Measurements from ENCODE around the gene CYB561.
A peak's percentile ranks its signal among the peaks of the same experiment; 100 is the strongest.
"Not testable (repeated sequence)": the region's sequence is repeated elsewhere in the genome, so short reads cannot be mapped to it uniquely, and the experiment has no call there.

CYB561 gene

GRCh38 chr17:63458478-63458877 is 12.4 kb upstream of the CYB561 start:
- H3K4me3 ChIP-seq (ENCODE audit: low read depth, low read length): no peak overlapping the region
- H3K36me3 ChIP-seq: no peaks in the 10 kb centered on the region
- no peaks in the 10 kb centered on the region for H3K27me3 ChIP-seq (ENCODE audit: insufficient read depth, low read depth, severe bottlenecking)
- TF ChIP-seq, protein P1, sequence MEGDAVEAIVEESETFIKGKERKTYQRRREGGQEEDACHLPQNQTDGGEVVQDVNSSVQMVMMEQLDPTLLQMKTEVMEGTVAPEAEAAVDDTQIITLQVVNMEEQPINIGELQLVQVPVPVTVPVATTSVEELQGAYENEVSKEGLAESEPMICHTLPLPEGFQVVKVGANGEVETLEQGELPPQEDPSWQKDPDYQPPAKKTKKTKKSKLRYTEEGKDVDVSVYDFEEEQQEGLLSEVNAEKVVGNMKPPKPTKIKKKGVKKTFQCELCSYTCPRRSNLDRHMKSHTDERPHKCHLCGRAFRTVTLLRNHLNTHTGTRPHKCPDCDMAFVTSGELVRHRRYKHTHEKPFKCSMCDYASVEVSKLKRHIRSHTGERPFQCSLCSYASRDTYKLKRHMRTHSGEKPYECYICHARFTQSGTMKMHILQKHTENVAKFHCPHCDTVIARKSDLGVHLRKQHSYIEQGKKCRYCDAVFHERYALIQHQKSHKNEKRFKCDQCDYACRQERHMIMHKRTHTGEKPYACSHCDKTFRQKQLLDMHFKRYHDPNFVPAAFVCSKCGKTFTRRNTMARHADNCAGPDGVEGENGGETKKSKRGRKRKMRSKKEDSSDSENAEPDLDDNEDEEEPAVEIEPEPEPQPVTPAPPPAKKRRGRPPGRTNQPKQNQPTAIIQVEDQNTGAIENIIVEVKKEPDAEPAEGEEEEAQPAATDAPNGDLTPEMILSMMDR (IDR thresholded peaks at IDR 0.05; ENCODE audit: low read depth, low read length): no peak
- peak; percentile 70 for DNase-seq
- no peaks in the 10 kb centered on the region for H3K9me3 ChIP-seq (ENCODE audit: severe bottlenecking)
- H3K27ac ChIP-seq: peak overlapping the region; percentile 44

- Histone ChIP-seq H3K4me3 (ENCODE audit: low read depth, low read length) (no peak overlapping the region), H3K27ac (no peak overlapping the region), H3K27me3 (ENCODE audit: insufficient read depth, low read depth, severe bottlenecking) (no peaks in the 10 kb centered on the region), H3K9me3 (ENCODE audit: severe bottlenecking) (no peaks in the 10 kb centered on the region), H3K36me3 (no peaks in the 10 kb centered on the region)
- TF ChIP-seq, protein P1 (IDR thresholded peaks at IDR 0.05; ENCODE audit: low read depth, low read length): no peak
- DNase-seq: no peak
Observed at GRCh38 chr17:63455417-63455816, 9.3 kb upstream of the CYB561 start.

- TF ChIP-seq, protein P1 (IDR thresholded peaks at IDR 0.05; ENCODE audit: low read depth, low read length): no peak
- H3K36me3 ChIP-seq: no peaks in the 10 kb centered on the region
- H3K9me3 ChIP-seq (ENCODE audit: severe bottlenecking): no peaks in the 10 kb centered on the region
- H3K4me3 ChIP-seq (ENCODE audit: low read depth, low read length): no peak overlapping the region
- H3K27ac ChIP-seq: no peak overlapping the region
- DNase-seq: no peak
- no peaks in the 10 kb centered on the region for H3K27me3 ChIP-seq (ENCODE audit: insufficient read depth, low read depth, severe bottlenecking)
Observed at GRCh38 chr17:63454915-63455314, 8.8 kb upstream of the CYB561 start.

DNA sequence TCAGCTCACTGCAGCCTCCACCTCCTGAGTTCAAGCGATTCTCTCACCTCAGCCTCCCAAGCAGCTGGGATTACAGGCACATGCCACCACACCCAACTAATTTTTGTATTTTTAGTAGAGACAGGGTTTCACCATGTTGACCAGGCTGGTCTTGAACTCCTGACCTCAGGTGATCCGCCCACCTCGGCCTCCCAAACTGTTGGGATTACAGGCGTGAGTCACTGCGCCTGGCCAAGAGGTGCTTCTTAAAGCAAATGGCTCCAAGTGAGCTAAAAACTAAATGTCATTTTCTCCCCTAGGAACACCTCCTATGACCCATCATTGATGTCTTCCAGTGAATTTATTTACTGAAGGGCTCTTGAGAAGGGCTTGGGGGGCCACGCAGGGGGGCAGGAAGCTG is 8.3 kb upstream of the CYB561 start:
- H3K36me3 ChIP-seq; DNase-seq; H3K9me3 ChIP-seq (ENCODE audit: severe bottlenecking); H3K27ac ChIP-seq; H3K27me3 ChIP-seq (ENCODE audit: insufficient read depth, low read depth, severe bottlenecking); H3K4me3 ChIP-seq (ENCODE audit: low read depth, low read length): not testable (repeated sequence)

DNA sequence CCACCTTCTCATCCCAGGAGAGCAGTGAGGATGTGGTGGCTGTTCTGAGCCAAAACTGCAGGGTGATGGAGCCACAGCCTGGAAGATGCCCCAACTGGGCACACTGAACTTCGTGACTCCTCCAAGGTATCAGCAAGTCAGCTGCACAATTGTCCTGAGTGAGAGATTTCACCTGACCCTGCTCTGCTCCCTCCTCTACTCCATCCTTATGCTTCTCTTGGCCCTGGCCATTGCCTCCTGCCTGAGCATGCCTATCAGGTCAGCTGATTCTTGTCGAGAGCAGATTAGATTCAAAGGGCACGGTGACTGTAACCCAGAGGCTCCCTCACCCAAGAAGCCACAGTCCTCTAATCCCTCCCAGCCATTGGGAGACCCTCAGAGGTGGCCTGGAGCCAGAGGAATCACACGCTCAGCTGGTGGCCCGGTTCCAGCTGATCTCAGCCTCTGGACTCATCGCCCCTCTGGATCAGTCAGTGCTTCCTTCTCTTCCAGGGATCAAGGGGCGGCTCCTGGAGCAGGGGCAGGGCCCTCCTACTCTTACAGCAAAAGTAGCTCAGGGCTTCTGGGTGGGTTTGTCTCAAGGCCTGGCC is 7.0 kb upstream of the CYB561 start:
- no peak for DNase-seq
- no peaks in the 10 kb centered on the region for H3K27me3 ChIP-seq (ENCODE audit: insufficient read depth, low read depth, severe bottlenecking)
- TF ChIP-seq, protein P1 (IDR thresholded peaks at IDR 0.05; ENCODE audit: low read depth, low read length): no peak

DNA sequence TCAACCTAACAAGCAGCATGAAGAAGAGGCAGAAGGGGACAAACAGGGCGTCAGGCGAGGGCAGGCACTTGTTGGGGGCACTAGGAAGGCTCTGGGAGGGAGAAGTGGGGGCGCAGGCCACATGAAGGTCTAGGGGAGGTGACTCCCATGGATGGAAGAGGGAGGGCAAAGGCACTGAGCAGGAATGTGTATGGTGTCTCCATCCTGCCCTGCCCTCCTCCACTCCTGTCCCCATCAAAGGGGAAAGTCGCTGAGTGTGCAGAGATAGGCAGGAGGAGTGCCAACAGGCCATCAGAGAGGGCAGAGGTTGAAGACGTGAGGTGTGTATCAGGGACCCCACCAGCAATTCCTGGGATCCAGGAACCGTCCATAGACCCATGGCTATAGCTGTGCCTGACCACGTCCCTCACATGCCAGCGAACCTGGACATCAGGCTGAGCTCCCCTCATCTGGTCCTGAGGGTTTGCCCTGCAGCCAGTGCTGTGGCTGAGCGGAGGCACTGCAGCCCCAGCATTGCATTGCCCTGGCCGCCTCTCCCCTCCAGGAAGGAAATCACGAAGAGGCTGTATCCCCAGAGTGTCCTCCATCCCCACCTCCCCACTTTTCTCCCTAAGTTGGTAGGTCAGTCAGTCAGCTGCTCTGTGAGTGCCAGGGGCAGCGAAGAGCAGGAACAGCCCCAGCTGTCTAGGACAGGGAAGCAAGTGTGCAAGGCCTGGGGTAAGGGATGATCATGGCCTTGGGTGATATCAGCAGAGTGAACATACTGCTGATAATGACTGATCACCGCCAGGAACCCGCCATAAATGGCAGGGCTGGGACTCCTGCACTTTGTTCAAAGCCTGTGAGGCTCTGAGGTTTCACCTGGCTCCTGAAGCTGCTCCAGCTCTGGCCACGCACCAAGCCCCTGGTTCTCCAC is 6.2 kb upstream of the CYB561 start:
- no peaks in the 10 kb centered on the region for H3K27me3 ChIP-seq (ENCODE audit: insufficient read depth, low read depth, severe bottlenecking)
- TF ChIP-seq, protein P1 (IDR thresholded peaks at IDR 0.05; ENCODE audit: low read depth, low read length): 0 out of 2 replicates have a peak, but pooled peaks have one; percentile 11
- H3K27ac ChIP-seq: no peak overlapping the region; the same call in none of the 2 replicates
- no peak for DNase-seq
- no peaks in the 10 kb centered on the region for H3K9me3 ChIP-seq (ENCODE audit: severe bottlenecking)
- no peak overlapping the region for H3K4me3 ChIP-seq (ENCODE audit: low read depth, low read length)
- H3K36me3 ChIP-seq: no peaks in the 10 kb centered on the region

More for the DNA sequence above, 7.0 kb upstream of the CYB561 start:
- no peaks in the 10 kb centered on the region for H3K36me3 ChIP-seq
- no peaks in the 10 kb centered on the region for H3K9me3 ChIP-seq (ENCODE audit: severe bottlenecking)
- H3K27ac ChIP-seq: peak overlapping the region; percentile 37
- no peak overlapping the region for H3K4me3 ChIP-seq (ENCODE audit: low read depth, low read length)

Measured in WERI-Rb-1 (cell line).